AG04450 (cell line): ENCODE measurements around the gene TBC1D2. TPM values are rescaled to one million over a fixed set of nuclear protein-coding genes. Genes with fewer than 3 reads are reported as not detected.
"Not testable (repeated sequence)": the region's sequence is repeated elsewhere in the genome, so short reads cannot be mapped to it uniquely, and the experiment has no call there.

Experiments used
- CTCF ChIA-PET: fragments of 300-600, 350-600 bp; formaldehyde crosslinking; extraction: SDS; loops from one replicate; lab custom pipeline; 2022; ENCODE audit warnings: antibody characterized with exemption, inconsistent platforms; lab: Charles Lee
- POLR2A ChIA-PET: fragments of 350-600 bp; formaldehyde crosslinking; extraction: SDS; loops from one replicate; lab custom pipeline; 2021; ENCODE audit warnings: antibody characterized with exemption, inconsistent platforms; lab: Yijun Ruan, JAX
- DNase-seq: peaks from one replicate; pipeline ENCODE4 v3.0.0-alpha.2; 2011; ENCODE audit warnings: low read depth, low spot score
- H3K27ac ChIP-seq: one replicate; pipeline ENCODE4 v1.5.1; 2012; ENCODE audit warnings: low read depth, low read length, control low read depth
- H3K27me3 ChIP-seq: one replicate; pipeline ENCODE4 v1.6.0; 2012; ENCODE audit warnings: low read length; ENCODE audit not compliant: control insufficient read depth, insufficient read depth
- H3K4me3 ChIP-seq: 2 replicates; pipeline ENCODE4 v1.5.1; 2011; ENCODE audit warnings: mild to moderate bottlenecking, low read depth, low read length, control low read depth
- H3K9me3 ChIP-seq: 2 replicates; pipeline ENCODE4 v1.5.1; 2012; ENCODE audit warnings: low read length; ENCODE audit not compliant: control insufficient read depth, insufficient read depth
- polyA plus RNA-seq: library from polyadenylated mRNA; depleted of rRNA; stranded (reverse); fragments of >200 nt; gene quantifications from 2 replicates; pipeline ENCODE4 v1.2.3, GENCODE V29; 2011
- TF ChIP-seq, protein P1 (sequence below): IDR thresholded peaks from 2 replicates; pipeline ENCODE4 v1.5.1; 2011; ENCODE audit warnings: low read depth, low read length, control low read depth, inconsistent platforms

TBC1D2 gene
- polyA plus RNA-seq, 1 experiment, result 17.2 TPM

GRCh38 chr9:98284754-98285153 lies 29.3 kb upstream of the TBC1D2 start:
- Histone ChIP-seq H3K9me3 (no peaks in the 10 kb centered on the region), H3K27me3 (peaks cover 31% of the 10 kb centered on the region), H3K27ac (no peak overlapping the region), H3K4me3 (no peak overlapping the region)
- POLR2A ChIA-PET, result no interaction called here
- no peak for DNase-seq
- CTCF ChIA-PET, result interaction anchor here (1.6 kb wide), 1 partner anchor 491 kb away, joined by 4 read pairs; no protein-coding TSS in a partner anchor
- TF ChIP-seq, protein P1, sequence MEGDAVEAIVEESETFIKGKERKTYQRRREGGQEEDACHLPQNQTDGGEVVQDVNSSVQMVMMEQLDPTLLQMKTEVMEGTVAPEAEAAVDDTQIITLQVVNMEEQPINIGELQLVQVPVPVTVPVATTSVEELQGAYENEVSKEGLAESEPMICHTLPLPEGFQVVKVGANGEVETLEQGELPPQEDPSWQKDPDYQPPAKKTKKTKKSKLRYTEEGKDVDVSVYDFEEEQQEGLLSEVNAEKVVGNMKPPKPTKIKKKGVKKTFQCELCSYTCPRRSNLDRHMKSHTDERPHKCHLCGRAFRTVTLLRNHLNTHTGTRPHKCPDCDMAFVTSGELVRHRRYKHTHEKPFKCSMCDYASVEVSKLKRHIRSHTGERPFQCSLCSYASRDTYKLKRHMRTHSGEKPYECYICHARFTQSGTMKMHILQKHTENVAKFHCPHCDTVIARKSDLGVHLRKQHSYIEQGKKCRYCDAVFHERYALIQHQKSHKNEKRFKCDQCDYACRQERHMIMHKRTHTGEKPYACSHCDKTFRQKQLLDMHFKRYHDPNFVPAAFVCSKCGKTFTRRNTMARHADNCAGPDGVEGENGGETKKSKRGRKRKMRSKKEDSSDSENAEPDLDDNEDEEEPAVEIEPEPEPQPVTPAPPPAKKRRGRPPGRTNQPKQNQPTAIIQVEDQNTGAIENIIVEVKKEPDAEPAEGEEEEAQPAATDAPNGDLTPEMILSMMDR, result no peak

DNA sequence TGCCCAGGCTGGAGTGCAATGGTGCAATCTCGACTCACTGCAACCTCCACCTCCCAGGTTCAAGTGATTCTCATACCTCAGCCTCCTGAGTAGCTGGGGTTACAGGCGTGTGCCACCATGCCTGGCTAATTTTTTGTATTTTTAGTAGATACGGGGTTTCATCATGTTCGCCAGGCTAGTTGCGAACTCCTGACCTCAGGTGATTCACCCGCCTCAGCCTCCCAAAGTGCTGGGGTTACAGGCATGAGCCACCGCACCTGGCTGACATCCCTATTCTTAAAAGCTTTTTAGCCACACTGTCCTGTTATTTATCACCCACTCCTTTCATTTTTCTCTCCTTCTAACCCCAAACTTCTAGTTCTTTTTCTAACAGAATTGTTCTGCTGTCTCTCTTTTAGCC lies 27.7 kb upstream of the TBC1D2 start:
- H3K27me3 ChIP-seq, result peaks cover 46% of the 10 kb centered on the region
- H3K4me3 ChIP-seq, H3K27ac ChIP-seq, CTCF ChIA-PET, DNase-seq, H3K9me3 ChIP-seq: not testable (repeated sequence)
- POLR2A ChIA-PET, result interaction anchor here (0.6 kb wide), 1 partner anchor 218 kb away, joined by 3 read pairs; no protein-coding TSS in a partner anchor

DNA sequence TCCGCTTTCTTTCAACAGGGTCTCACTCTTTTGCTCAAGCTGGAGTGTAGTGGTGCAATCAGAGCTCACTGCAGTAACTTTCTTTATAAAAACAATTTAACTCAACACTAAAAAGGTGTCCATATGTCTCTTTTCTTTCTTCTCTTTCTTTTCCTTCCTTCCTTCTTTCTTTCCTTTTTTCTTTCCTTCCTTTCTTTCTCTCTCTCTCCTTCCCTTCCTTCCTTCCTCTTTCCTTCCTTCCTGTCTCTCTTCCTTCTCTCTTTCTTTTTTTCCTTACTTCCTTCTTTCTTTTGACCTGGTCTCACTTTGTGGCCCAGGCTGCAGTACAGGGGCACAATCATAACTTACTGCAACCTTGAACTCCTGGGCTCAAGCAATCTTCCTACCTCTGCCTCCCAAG lies 25.8 kb upstream of the TBC1D2 start:
- no peaks in the 10 kb centered on the region for H3K9me3 ChIP-seq
- peaks cover 50% of the 10 kb centered on the region for H3K27me3 ChIP-seq
- no peak overlapping the region for H3K4me3 ChIP-seq
- no peak overlapping the region for H3K27ac ChIP-seq
- TF ChIP-seq, protein P1, result no peak
- POLR2A ChIA-PET, result no interaction called here
- no peak for DNase-seq
- CTCF ChIA-PET, result interaction anchor here (1.0 kb wide), 1 partner anchor 495 kb away, joined by 4 read pairs; no protein-coding TSS in a partner anchor

- no peak overlapping the region for H3K27ac ChIP-seq
- no peak for DNase-seq
- no peaks in the 10 kb centered on the region for H3K9me3 ChIP-seq
- H3K4me3 ChIP-seq, result no peak overlapping the region
- ChIA-PET POLR2A (no interaction called here), CTCF (interaction anchor here (1.0 kb wide), 1 partner anchor 495 kb away, joined by 4 read pairs; no protein-coding TSS in a partner anchor)
- H3K27me3 ChIP-seq, result peaks cover 50% of the 10 kb centered on the region
- TF ChIP-seq, protein P1, result no peak
Observed at GRCh38 chr9:98280574-98280973, 25.1 kb upstream of the TBC1D2 start.

GRCh38 chr9:98280162-98280561 lies 24.7 kb upstream of the TBC1D2 start:
- TF ChIP-seq, protein P1, result no peak
- Histone ChIP-seq H3K4me3 (no peak overlapping the region), H3K27me3 (peaks cover 49% of the 10 kb centered on the region), H3K9me3 (no peaks in the 10 kb centered on the region), H3K27ac (no peak overlapping the region)
- CTCF ChIA-PET, result no interaction called here
- no peak for DNase-seq
- POLR2A ChIA-PET, result no interaction called here
